ENCODE results near the gene NUDC.

NUDC gene

DNA sequence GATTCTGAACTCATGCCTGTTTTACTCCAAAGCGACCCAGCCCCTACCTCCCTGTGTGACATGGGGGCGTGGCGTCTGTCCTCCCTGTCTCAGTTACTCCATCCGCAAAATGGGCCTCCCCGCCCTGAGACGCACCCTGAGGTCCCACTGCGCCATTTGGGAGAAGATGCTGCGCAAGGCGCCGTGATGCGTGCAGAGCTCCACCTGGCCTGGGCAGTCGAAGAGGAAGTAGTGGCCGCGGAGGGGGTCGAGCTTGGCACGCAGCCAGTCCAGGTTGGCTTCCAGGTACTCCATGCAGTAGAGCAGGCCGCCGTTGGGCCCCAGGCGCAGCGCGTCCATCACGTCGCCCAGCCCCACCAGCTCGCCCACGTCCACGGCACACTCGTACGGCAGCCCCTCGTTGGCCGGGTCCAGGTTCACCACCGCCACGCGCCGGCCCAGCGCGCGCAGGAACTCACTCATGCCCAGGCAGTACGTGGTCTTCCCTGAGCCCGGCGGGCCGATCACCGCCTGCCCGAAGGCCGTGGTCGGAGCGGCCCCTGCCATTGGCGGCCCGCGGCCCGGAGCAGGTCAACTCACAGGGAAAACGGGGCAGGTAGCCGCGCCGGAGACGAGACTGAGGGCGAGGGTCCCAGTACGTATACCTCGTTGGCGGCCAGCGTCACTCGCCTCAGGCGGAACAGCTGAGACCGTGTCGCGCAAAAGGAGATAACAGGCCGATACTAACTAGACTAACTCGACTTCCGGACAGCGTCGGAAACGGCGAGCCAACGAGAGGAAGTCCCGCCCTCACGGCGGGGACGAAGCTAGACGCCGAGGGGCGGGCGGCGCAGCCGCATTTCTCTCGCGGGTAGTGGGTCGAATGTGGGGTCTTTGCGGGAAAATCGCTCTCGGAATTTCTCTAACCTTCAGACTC, 31.7 kb upstream of the NUDC start, which contains the start of gene GPN2:
Gene GPN2, minus strand, starts transcription at position 733 of the 916 bp plus-strand sequence. Its CDS starts 187 bp downstream, at position 546.
- TF ChIP-seq ZNF8 (CRISPR knock-in tag; IDR thresholded peaks at IDR 0.05): no peak
- no peak for TF ChIP-seq ISL1 (CRISPR knock-in tag; IDR thresholded peaks at IDR 0.05)
- TF ChIP-seq, protein P1, sequence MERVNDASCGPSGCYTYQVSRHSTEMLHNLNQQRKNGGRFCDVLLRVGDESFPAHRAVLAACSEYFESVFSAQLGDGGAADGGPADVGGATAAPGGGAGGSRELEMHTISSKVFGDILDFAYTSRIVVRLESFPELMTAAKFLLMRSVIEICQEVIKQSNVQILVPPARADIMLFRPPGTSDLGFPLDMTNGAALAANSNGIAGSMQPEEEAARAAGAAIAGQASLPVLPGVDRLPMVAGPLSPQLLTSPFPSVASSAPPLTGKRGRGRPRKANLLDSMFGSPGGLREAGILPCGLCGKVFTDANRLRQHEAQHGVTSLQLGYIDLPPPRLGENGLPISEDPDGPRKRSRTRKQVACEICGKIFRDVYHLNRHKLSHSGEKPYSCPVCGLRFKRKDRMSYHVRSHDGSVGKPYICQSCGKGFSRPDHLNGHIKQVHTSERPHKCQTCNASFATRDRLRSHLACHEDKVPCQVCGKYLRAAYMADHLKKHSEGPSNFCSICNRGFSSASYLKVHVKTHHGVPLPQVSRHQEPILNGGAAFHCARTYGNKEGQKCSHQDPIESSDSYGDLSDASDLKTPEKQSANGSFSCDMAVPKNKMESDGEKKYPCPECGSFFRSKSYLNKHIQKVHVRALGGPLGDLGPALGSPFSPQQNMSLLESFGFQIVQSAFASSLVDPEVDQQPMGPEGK (CRISPR knock-in tag; IDR thresholded peaks at IDR 0.05; ENCODE audit: borderline replicate concordance): 0 out of 2 replicates have a peak, but pooled peaks have one; percentile 32
- peak; percentile 96 for ATAC-seq

DNA sequence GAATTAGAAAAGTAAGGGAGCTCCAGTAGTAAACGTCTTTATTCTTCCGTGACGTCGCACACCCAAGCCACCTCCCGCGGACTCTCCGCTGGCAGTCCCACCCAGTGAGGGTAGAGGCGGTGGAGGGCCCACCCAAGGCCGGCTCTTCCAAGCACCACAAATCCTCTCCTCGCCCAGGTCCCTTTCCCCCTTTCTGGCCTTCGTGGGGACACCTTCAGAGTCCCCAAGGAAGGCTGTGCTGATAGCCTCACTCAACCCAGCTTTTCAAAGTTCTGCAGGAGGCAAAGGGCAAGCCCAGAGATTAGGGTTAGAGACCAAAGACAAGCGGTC, 31.1 kb upstream of the NUDC start:
- TF ChIP-seq CSDC2 (CRISPR knock-in tag; IDR thresholded peaks at IDR 0.05): no peak
- TF ChIP-seq TOX (CRISPR knock-in tag; IDR thresholded peaks at IDR 0.05; ENCODE audit: borderline replicate concordance): no peak
- TF ChIP-seq PPARA (CRISPR knock-in tag; IDR thresholded peaks at IDR 0.05; ENCODE audit: borderline replicate concordance): no peak
- TF ChIP-seq, protein P2, sequence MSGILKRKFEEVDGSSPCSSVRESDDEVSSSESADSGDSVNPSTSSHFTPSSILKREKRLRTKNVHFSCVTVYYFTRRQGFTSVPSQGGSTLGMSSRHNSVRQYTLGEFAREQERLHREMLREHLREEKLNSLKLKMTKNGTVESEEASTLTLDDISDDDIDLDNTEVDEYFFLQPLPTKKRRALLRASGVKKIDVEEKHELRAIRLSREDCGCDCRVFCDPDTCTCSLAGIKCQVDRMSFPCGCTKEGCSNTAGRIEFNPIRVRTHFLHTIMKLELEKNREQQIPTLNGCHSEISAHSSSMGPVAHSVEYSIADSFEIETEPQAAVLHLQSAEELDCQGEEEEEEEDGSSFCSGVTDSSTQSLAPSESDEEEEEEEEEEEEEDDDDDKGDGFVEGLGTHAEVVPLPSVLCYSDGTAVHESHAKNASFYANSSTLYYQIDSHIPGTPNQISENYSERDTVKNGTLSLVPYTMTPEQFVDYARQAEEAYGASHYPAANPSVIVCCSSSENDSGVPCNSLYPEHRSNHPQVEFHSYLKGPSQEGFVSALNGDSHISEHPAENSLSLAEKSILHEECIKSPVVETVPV (CRISPR knock-in tag; IDR thresholded peaks at IDR 0.05): no peak
- ATAC-seq: peak; percentile 42

DNA sequence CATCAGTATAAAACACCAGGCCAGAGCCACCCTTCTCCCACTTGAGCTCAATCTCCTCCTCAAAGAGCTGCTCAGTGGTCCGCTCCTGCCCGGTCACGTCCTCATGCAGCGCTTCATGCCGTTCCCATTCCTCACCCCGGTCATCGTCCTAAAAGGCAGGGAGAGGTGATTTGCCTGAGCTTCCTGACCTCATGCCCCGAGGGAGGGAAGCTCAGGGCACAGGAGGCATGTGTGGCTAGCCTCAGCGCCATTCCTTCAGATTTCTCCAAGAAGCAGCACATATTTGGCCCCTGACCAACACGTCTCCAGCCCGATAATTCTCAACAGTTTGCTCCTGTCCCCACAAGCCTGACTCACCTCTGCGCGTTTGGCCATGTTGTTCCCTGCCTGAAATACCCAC, 27.3 kb upstream of the NUDC start:
- TF ChIP-seq, protein P3, sequence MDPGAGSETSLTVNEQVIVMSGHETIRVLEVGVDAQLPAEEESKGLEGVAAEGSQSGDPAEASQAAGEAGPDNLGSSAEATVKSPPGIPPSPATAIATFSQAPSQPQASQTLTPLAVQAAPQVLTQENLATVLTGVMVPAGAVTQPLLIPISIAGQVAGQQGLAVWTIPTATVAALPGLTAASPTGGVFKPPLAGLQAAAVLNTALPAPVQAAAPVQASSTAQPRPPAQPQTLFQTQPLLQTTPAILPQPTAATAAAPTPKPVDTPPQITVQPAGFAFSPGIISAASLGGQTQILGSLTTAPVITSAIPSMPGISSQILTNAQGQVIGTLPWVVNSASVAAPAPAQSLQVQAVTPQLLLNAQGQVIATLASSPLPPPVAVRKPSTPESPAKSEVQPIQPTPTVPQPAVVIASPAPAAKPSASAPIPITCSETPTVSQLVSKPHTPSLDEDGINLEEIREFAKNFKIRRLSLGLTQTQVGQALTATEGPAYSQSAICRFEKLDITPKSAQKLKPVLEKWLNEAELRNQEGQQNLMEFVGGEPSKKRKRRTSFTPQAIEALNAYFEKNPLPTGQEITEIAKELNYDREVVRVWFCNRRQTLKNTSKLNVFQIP (CRISPR knock-in tag; IDR thresholded peaks at IDR 0.05; ENCODE audit: borderline replicate concordance, low read depth): no peak
- TF ChIP-seq CSDC2 (CRISPR knock-in tag; IDR thresholded peaks at IDR 0.05) (no peak), ZNF8 (CRISPR knock-in tag; IDR thresholded peaks at IDR 0.05) (no peak), ARNTL (CRISPR knock-in tag; IDR thresholded peaks at IDR 0.05; ENCODE audit: borderline replicate concordance, low read depth) (no peak), SNAI2 (CRISPR knock-in tag; IDR thresholded peaks at IDR 0.05) (no peak), BACH2 (CRISPR knock-in tag; IDR thresholded peaks at IDR 0.05; ENCODE audit: borderline replicate concordance) (no peak), ZNF565 (CRISPR knock-in tag; conservative IDR thresholded peaks at IDR 0.05; ENCODE audit: low read depth) (no peak), ZC3H10 (CRISPR knock-in tag; IDR thresholded peaks at IDR 0.05) (no peak), PPARA (CRISPR knock-in tag; IDR thresholded peaks at IDR 0.05; ENCODE audit: borderline replicate concordance) (no peak), ESRRG (CRISPR knock-in tag; IDR thresholded peaks at IDR 0.05) (no peak), OSR1 (CRISPR knock-in tag; IDR thresholded peaks at IDR 0.05) (no peak), ZNF70 (CRISPR knock-in tag; IDR thresholded peaks at IDR 0.05) (no peak), GLIS3 (CRISPR knock-in tag; IDR thresholded peaks at IDR 0.05) (no peak)
- TF ChIP-seq, protein P1 (CRISPR knock-in tag; IDR thresholded peaks at IDR 0.05; ENCODE audit: borderline replicate concordance): no peak
- TF ChIP-seq, protein P2 (CRISPR knock-in tag; IDR thresholded peaks at IDR 0.05): no peak
- ATAC-seq: no peak

DNA sequence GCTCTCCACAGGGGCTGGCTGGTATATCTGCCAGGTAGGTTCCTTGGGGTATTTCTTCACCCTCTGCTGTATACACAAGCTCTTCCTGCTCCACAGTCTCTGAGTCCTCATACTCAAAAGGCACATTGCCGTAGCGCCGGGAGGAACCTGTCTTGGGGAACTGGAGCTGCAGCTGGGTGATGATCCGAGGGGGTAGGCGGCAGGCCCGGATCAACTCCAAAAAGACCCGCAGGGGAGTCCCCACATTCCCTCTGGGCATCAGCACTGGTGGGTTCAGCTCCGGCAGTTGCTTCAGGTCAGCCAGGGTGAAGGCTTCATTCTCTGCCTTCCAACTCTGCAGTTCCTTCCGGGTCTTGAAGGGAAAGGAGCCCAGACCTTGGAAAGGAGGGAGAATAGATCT, 24.2 kb upstream of the NUDC start:
- no peak for ATAC-seq

More for the DNA sequence above, 24.2 kb upstream of the NUDC start:
- TF ChIP-seq CSDC2 (CRISPR knock-in tag; IDR thresholded peaks at IDR 0.05): no peak
- TF ChIP-seq OSR1 (CRISPR knock-in tag; IDR thresholded peaks at IDR 0.05): no peak
- no peak for TF ChIP-seq ARNTL (CRISPR knock-in tag; IDR thresholded peaks at IDR 0.05; ENCODE audit: borderline replicate concordance, low read depth)
- no peak for TF ChIP-seq ZNF565 (CRISPR knock-in tag; conservative IDR thresholded peaks at IDR 0.05; ENCODE audit: low read depth)
- no peak for TF ChIP-seq ZFP30 (CRISPR knock-in tag; IDR thresholded peaks at IDR 0.05)
- TF ChIP-seq, protein P3 (CRISPR knock-in tag; IDR thresholded peaks at IDR 0.05; ENCODE audit: borderline replicate concordance, low read depth): no peak
- no peak for TF ChIP-seq RARB (CRISPR knock-in tag; IDR thresholded peaks at IDR 0.05)
- TF ChIP-seq BACH2 (CRISPR knock-in tag; IDR thresholded peaks at IDR 0.05; ENCODE audit: borderline replicate concordance): no peak

Data from SK-N-SH treated with all-trans-retinoic acid at 6 μM for 48 hours (cell line).